LHCN-M2 (cell line): Measurements from ENCODE around the gene EHD4. TPM values are rescaled to one million over a fixed set of nuclear protein-coding genes. Genes with fewer than 3 reads are reported as not detected.

Experiments
- DNase-seq: peaks from one replicate; pipeline ENCODE4 v3.0.0-alpha.2; 2012; ENCODE audit warnings: low read depth
- total RNA-seq: library from RNA; depleted of rRNA; stranded (reverse); fragments of >200 nt; gene quantifications from 2 replicates; pipeline ENCODE4 v1.2.3, GENCODE V29; 2014

The EHD4 gene
- total RNA-seq, 1 experiment from 2014 or later, result 19.8 TPM

DNA sequence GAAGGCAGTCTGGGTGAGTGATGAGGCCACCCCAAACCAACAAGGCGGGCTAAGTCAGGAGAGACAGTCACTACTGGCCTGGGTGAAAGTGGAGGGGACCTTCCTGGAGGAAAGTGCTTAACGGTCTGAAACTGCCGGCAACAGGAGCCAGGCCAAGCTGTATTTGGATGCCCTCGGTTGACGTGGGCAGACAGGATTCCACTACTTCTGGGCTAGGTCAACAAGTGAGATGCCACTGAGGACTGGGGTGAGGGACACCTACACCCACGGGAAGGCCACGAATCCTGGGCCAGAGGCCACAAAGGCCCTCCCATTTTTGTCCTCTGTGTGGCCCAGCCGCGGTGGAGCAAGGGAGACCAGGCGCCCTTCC is 90.8 kb downstream of the EHD4 start:
- DNase-seq, result no peak

DNA sequence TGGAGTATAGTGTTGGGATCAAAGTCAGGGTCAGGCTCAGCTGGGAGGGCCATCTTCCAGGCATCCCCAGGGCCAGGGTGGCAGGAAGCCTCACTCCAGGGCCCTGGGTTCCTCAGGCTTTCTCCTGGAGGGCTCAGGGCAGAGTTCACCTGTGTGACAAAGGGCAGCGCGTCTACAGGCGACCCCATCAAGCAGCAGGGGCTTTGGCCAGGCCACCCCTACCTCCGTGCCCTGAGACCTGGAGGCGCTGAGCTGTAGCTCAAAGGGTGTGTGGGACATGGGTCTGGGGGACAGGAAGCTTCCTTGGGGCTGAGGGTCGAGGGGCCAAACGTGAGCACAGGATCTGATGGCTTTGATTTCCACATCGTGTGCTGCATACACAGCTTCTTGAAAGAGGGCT is 91.3 kb downstream of the EHD4 start:
- no peak for DNase-seq

DNA sequence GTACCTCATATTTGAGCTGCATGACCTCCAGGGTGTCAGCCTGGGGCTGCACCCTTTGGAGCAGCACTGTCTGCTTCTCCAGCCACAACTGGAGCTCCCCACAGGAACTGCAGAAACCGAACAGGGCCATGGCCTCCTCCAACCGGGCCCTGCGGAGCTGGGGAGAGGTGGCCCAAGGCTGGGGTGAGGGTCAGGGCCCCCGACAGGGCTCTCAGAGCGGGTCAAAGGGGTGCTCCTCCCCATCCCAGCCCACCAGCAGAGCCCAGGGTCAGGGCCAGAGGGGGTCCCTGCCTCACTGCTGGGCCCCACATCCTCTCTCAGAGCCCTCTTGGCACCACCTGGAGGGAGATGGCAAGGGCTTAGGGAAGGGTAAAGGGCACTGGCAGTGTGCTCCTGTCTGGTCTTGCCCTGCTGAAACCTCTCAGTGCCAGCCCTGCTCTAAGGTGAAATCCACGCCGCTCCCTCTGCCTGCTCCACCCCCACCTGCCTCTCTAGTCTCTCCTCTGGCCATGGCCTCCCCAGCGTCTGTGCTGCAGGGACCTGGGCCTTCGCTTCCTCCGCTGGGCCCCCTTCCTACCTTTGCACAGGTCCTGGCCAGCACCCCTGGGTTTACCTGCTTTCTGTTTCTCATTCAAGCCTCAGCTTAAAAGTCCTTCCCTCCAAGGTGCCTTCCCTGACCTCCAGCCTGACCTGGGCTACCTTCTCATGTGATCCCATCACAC is 92.0 kb downstream of the EHD4 start:
- DNase-seq, result no peak

DNA sequence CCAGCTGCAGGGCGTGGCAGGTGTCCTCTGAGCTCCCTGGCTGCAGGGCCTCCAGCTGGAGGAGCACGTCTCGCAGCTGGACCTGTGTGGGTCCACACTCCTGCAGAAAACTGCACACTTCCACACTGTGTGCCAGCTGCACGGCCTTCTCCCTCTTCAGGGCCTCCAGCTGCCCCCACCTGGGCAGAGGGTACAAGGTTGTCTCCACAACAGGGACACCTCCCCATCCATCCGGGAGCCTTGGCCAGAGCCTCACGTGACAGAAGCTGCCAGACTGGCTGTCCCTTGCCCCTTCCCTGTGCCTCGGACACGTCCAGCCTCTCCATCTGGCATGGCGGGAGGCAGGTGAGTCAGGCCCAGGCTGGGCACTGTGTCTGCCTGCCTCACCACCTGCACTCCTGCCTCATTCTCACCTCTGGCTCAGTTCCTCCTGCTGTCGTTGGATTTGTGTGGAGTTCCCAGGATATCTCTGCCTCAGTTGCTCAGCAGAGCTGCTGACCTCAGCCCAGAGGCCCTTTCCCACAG is 93.0 kb downstream of the EHD4 start:
- DNase-seq, result no peak

DNA sequence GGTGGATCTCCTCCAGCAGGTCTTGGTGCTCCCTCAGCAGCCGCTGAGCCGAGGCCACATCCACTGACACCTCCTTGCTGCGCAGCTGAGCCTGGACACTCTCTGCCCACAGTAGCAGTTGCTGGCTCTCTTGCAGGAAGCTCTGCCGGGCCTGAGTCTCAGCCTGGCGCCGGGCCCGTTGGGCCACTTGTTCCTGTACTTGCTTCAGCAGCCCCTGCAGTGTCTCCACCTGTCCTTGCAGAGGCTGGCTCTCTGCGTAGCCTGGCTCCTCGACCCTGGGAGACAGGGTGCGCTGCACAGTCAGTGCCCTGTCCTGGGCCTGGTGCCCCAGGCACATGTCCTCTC is 94.0 kb downstream of the EHD4 start:
- no peak for DNase-seq

DNA sequence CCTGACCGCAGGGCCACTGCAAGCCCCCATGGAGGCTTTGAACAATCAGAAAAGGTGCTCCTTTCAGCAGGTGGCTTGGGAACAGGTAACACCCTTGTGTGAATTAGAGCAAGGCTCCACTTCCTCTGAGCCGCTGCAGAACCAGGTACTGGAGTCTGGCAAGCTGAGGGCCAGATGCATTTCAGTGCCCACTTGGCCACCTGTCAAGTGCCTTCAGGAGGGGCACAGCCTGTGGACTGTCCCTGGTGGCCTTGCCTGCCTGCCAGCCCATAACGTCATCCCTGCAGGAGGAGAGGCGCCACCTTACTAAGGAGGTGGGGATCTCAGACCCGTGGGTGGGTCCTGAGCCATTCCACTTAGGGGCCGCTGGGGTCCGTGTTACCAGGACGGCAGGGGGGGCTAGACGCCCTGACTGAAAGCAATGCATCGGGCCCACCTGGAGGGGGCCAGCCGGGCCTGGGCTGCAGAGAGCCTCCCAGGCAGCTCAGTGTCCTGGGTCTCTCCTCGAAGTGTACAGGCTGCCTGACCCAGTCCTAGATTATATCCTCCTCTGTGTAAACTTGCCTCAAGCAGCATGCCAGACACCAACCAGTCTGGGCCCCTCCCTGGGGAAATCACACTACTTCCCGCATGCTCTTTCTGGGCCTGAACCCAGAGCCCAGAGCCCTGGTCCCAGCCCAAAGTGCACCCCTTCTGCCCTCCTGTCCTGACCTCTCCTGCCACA is 94.6 kb downstream of the EHD4 start:
- no peak for DNase-seq

DNA sequence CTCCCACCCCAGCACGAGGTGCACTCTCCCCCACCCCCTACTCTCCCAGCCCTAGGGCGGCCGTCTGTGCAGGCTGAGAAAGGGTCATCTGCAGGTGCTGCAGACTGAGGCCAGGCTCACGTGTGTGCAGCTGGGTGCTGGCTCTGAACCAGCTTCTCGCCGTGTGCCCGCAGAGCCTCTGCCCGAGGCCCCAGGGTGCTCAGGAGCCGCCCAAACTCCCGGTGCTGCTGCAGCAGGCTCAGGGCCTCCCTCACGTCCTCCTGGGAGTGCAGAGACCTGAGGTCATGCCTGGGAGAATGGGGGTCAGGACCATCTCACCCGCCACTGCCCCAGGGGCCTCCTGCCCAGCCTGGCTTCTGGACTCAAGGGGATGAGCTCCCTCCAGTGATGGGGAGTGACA is 95.7 kb downstream of the EHD4 start:
- no peak for DNase-seq

DNA sequence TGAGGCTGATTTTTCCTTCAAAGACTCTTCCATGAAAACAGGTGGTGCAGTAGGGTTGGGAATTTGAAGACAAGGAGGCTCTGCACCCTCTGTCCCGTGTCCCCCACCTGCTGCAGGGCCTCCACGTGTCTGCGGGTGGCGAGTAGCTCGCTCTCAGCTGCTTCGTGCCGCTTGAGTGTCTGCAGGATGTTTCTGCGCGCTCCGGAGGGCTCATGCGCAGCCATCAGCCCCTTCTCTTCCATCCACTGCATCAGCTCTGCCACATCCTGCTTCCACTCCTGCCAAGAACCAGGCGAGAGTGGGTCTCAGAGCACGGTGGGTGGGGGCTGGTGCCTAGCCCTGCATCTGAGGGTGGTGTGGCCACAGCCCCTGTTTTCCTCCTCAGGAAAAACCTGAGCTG is 96.3 kb downstream of the EHD4 start:
- no peak for DNase-seq

DNA sequence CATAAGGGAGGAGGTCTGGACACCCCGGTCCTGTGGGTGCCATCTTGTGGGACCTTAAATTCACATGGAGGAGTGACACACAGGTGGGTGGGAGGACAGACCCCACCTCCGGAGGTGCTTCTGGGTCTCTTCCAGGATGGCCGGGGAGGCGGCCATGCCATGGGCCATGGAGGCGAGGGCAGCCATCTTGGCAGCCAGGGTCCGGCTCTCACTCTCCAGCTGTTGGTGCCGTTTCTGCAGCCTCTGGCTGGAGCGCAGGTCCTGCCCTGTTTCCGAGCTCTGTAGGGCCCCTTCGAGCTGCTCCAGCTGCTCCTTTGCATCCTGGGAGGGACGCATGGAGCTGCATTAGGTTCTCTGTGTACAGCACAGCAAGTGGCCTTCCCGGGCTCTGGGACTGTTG is 97.6 kb downstream of the EHD4 start:
- no peak for DNase-seq

DNA sequence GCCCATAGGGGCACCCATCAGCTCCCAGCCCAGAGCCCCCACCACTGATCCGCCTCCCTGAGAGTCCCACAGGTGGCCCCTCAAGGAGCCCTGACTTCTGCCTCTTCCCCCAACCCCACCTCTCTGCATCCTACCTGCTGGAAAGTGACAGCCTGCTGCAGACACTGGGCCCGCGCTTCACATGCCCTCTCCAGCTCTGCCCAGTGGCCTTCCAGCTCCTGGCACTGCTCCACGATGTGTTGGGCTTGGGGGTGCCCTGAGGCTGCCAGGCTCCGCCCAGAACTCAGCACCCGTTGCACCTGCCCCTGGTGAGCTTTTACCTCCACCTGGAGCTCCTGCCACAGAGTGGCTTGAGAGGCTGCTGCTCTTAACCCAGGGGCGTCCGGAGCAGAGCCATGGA is 98.6 kb downstream of the EHD4 start:
- DNase-seq, result no peak

DNA sequence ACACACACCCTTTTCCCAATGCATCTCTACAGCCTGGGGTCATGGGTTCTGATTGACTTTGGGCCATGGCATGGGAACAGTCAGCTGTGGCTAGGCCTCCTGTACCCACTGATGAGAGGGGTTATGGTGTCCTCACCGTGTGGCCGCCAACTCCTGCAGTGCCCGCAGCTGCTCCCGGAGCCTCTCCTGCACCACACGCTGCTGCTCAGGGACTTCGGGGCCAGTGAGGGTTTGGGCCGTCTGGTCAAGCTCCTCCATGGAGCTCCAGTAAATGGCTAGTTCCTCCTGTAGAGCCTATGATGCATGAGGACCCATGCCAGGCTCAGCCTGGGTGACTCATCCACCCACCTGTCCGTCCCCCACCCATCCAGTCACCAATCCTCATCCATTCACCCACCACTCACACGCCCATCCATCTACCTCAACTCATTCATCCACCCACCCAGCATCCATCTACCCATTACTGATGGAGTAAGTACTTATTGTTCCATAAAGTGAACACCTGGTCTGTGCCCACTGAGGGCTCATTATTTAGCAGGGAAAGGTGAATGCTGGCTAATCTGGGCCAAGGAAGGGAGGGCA is 100.1 kb downstream of the EHD4 start:
- no peak for DNase-seq

DNA sequence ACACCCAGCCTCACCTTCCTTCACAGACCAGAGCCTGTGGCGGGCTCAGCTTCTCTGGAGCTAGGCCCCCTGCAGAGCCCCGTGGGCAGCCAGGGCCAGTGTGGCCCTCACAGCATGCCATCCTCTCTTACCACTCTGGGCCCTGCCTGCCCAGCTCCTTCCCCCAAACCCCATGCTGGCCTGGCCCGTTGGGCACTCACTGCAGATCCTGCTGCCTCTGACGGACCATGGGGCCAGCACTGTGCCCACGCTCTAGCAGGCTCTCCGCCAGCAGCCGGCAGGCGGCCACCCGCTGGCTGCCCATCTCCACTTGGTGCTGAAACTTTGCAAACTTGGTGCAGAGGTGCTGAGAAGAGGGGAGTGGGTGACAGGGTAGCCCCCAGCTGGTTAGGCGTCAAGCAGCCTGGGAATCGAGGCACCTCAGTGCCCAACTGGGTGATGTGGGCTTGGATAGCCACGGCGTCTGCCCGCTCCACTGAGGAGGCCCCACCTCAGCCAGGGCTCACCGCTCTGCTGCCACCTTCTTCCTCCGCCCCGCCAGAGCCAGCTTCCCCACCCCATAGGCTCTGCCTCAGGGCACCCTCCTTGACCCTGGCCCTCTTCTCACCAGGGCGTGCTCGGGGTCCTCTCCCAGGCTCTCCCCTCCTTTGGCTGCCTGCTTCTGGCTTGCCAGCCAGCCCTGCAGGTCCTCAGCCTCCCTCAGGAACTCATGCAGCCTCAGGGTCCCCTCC is 101.0 kb downstream of the EHD4 start:
- DNase-seq, result no peak

DNA sequence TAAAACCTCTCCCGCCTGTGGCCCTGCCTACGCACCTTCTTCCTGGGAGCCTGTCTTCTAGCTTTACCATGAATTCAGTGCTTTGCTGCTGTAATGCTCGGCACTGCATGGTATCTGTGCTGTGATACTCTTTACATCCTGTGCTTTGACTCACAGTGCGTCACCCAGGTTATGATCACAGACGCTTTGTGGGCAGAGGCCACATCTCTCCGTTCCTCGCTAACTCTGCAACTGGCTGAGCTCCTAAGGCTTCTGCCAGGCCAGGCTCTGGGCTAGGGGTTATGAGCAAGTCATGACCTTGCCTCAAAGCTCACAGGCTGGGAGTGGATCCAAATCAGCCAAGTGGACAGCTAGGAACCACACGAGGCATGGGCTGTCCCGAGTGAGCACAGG is 101.7 kb downstream of the EHD4 start:
- DNase-seq, result peak; percentile 34

DNA sequence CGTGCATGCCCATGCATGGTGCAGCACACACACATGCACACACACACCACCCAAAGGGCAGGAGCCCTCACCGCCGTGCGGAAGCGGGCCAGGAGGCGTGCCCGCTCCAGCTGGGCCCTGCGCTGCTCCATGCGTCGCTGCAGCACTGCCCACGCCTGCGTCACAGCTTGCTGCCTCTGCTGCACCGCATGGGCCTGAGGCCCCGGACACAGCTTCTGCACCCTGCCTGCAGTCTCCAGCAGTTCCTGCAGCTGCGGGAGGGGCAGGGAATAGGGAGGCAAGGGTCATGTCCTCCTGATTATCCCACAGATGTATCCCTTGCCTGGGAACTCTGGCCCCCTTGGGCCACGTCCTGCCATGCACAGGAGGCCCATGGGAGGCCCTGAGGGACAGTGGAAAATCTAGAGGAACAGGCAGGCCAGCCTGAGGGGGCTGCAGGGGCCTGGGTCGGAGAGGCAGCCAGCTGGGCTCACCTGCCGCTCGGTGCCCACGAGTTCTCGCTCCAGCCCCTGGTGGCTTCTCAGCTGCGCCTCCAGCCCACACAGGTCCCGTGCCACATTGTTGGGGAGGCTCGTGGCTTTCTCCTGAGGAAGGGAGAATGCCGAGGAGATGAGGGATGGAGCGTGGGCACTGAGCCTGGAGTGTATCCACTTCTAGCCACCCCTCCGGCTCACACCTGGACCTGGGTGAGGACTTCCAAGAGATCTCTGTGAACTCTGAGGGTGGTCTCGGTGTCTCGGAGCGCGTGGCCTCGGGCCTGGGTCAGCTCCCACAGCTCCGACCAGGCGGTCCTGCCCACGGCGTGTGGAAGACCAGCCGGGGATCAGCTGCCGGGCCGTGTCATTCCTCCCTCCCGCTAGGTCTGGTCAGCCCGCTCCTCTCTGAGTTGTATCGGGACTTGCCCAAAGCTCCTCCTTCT is 102.3 kb downstream of the EHD4 start:
- no peak for DNase-seq

DNA sequence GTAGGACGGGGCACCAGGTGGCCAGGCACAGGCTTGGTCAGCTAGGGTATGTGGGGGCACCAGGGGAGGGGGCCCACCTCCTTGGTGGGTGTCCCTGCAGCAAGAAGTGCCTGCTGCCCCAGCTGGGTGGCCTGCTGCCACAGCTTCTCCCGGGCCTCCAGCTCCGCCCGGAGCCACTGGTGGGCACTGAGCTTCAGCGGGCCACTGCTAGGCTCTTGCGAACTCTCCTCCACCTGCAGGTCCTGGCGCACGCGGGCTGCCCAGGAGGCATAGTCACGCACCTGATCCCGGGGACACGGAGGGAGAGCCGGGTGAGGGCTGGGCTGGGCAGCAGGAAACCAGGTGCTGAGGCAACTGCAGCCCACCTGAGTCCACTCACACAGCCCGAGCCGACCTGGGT is 104.0 kb downstream of the EHD4 start:
- DNase-seq, result no peak

DNA sequence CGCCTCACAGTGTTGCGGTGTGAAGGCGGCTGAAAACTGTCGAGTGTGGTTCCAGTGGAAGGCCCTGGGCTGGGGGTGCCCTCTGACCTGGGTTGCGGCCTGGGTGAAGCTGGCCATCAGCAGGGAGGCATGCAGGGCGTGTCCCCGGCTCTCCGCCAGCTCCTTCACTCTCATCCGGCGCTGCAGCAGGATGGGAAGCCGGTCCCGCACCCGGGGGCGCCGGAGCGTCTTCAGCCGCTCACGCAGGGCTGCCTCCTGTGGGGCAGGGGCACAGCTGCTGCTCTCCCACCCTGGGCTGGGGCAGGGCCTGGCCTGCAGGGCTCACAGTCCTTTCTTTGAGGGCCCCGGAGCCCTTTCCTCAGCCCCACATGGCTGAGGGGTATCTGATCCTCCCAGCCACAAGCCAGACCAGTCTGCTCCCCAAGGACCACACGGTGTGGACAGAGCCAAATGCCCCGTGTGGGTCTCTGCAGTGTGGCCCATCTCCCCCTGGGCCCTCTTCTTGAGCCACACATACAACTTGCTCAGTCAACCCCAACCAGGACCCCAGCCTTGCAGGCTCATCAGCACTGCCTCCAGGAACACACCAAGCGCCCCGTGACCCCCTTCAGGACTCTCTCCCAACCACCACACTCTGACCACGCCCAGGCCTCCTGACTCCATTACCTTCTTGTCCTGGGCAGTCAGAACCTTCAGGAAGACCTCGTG is 105.3 kb downstream of the EHD4 start:
- DNase-seq, result no peak

DNA sequence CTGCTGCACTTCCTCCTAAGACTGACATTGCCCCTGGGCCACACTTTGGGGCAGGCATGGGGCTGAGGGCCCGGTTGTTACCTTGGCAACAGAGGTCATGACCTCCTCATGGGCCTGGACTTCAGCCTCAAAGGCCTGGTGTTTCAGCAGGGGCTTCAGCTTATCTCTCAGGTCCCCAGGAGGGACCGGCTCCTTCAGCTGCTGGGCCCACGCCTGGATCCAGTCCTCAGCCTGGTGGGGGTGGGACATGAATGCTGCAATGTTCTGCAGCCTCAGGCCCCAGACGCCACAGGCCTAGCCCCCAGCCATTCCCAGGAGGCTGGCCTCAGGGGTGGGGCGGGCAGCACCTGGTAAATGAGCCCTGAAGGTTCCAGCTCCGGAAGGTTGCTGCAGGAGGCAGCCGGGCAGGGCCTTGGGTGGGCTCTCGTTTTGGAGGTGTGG is 106.1 kb downstream of the EHD4 start:
- DNase-seq, result no peak

DNA sequence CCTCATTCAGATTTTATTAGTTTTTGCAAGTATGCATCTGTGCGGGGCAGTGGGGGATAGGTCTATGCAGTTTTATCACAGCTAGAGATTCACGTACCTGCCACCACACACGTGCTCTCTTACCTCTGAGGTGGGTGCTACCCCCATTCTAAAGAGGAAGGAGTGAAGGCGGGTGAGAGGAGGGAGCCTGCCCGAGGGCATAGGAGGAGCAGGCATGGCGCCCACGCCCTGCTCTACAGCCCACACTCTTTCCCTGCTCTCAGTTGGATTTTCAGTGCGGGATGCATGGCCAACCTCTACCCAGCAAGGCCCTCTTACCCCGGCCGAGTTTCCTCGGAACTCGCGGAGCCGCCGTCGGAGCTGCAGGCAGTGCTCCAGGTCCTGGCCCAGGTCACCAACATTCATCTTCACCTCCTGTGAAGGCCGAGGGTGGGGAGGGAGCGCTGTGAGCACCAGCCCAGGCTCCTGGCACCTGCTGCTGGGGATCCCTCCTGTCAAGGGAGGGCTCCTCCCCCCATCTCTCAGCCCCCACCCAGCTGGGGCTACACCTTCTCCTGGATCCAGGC is 106.8 kb downstream of the EHD4 start:
- no peak for DNase-seq

DNA sequence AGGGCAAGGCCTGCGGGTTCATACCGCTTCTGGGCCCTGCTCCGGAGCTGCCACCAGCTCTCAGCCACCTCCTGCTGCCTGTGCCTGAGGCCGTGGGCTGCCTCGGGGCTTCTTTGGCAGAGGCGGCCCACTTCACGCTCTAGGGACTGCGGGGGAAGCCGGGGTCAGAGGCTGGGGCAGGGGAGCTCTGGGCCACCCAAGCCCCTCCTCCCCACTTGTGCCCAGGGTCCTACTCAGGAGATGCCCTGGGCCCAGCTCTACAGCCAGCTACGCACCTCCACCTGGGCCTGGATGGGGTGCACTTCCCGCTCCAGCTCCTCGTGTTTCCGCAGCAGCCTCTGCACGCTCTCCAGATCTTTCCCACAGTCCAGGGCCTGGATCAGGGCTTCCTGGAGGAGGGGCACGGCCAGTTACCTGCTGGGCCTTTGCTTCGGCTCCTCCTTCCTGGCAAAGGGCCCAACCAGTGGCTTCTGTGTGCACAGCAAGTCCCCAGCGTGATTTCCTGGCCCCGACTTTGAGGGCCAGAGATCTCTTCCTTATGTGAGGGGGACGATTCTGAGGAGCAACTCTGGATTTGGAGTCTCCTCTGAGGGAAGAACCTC is 109.7 kb downstream of the EHD4 start:
- DNase-seq, result no peak
